Prostate gland (tissue), 2 donors: Measurements from ENCODE around the gene SNRK. TPM values are rescaled to one million over a fixed set of nuclear protein-coding genes. Genes with fewer than 3 reads are reported as not detected.

Experiments used
- DNase-seq: peaks from one replicate; pipeline ENCODE4 v3.0.0-alpha.2; 2019; ENCODE audit warnings: low spot score
- H3K27ac ChIP-seq, 2 donors: fragments of 200-600 bp; sonication (generic); 2 replicates each; pipeline ENCODE4 v1.5.1; 2017 to 2019
- H3K27me3 ChIP-seq: fragments of 200-600 bp; sonication (generic); replicated peaks from 2 replicates; pipeline ENCODE4 v1.5.1; 2019; ENCODE audit not compliant: insufficient read depth
- H3K36me3 ChIP-seq, 2 donors: fragments of 200-600 bp; sonication (generic); 1 replicate in 1 of 2; 2 replicates in 1 of 2; pipeline versions ENCODE4 v1.5.1 to v1.8.1; 2017 to 2019
- H3K4me1 ChIP-seq: fragments of 200-600 bp; sonication (generic); replicated peaks from 2 replicates; pipeline ENCODE4 v1.5.1; 2019
- H3K4me3 ChIP-seq, 2 donors: fragments of 200-600 bp; sonication (generic); 2 replicates each; pipeline ENCODE4 v1.5.1; 2017 to 2019
- H3K9me3 ChIP-seq: fragments of 200-600 bp; sonication (generic); 2 replicates; pipeline ENCODE4 v1.5.1; 2017
- CTCF ChIP-seq, 4 experiments: fragments of 200-600 bp in 2 of 4; fragments of 450-650 bp in 2 of 4; sonication (generic) in 2 of 4; IDR thresholded peaks; 1 replicate in 3 of 4; 2 replicates in 1 of 4; pipeline ENCODE4 v1.5.1; 2016 to 2019; ENCODE audit warnings: antibody characterized with exemption in 4 of 4, mild to moderate bottlenecking in 2 of 4, moderate library complexity in 2 of 4
- POLR2A ChIP-seq: fragments of 450-650 bp; IDR thresholded peaks from one replicate; pipeline ENCODE4 v1.6.1; 2016; ENCODE audit warnings: antibody characterized with exemption, mild to moderate bottlenecking
- POLR2AphosphoS5 ChIP-seq: sonication (generic); formaldehyde crosslinking; IDR thresholded peaks from one replicate; pipeline ENCODE4 v1.6.1; 2017; ENCODE audit warnings: antibody characterized with exemption
- WGBS: methylation state at CpG from one replicate; pipeline ENCODE4 v1.1.5; 2018; 5-methylcytosine and 5-hydroxymethylcytosine counted together
- intact Hi-C: fragments of 100-400 bp; cut with DNase I; formaldehyde crosslinking; loops from one replicate; pipeline ENCODE4 v1.14.2; 2022
- total RNA-seq, 2 donors: library from RNA; depleted of rRNA; stranded (reverse); fragments of >200 nt; gene quantifications; one replicate each; pipeline ENCODE4 v1.1.0, GENCODE V29; 2016

SNRK gene
- total RNA-seq, 2 donors from 2014 or later, result 18.9 to 38.1 TPM

GRCh38 chr3:43345877-43346276 lies 59.5 kb downstream of the SNRK start:
- no peak for TF ChIP-seq POLR2A
- DNase-seq, result no peak
- no peaks in the 10 kb centered on the region for H3K4me1 ChIP-seq
- H3K27ac ChIP-seq, result no peak overlapping the region
- H3K27me3 ChIP-seq, result no peaks in the 10 kb centered on the region
- WGBS, result 88% methylated on average over 6 of the region's 6 CpGs
- H3K36me3 ChIP-seq, result peaks cover 0 to 9% of the 10 kb centered on the region in 2 donors
- intact Hi-C loops, result no loop called here
- no peaks in the 10 kb centered on the region for H3K9me3 ChIP-seq
- no peak overlapping the region for H3K4me3 ChIP-seq

GRCh38 chr3:43346978-43347749 lies 60.8 kb downstream of the SNRK start:
- no peak overlapping the region for H3K27ac ChIP-seq
- H3K9me3 ChIP-seq, result no peaks in the 10 kb centered on the region
- H3K27me3 ChIP-seq, result no peaks in the 10 kb centered on the region
- TF ChIP-seq CTCF (IDR thresholded peaks at IDR 0.05), result no peak
- 95% methylated on average over 14 of the region's 14 CpGs for WGBS
- H3K36me3 ChIP-seq, result peaks cover 0 to 5% of the 10 kb centered on the region in 2 donors
- H3K4me1 ChIP-seq, result no peaks in the 10 kb centered on the region
- intact Hi-C loops, result no loop called here
- no peak overlapping the region for H3K4me3 ChIP-seq
- DNase-seq, result no peak

- H3K4me3 ChIP-seq, result no peak overlapping the region
- WGBS, result 97% methylated on average over 20 of the region's 20 CpGs
- H3K9me3 ChIP-seq, result no peaks in the 10 kb centered on the region
- H3K27ac ChIP-seq, result no peak overlapping the region
- TF ChIP-seq POLR2AphosphoS5 (no peak), CTCF (IDR thresholded peaks at IDR 0.05) (no peak), POLR2A (no peak)
- no peak for DNase-seq
- no peaks in the 10 kb centered on the region for H3K4me1 ChIP-seq
- H3K27me3 ChIP-seq, result no peaks in the 10 kb centered on the region
- intact Hi-C loops, result no loop called here
- peaks cover 0 to 5% of the 10 kb centered on the region in 2 donors for H3K36me3 ChIP-seq
Observed at GRCh38 chr3:43347774-43348173, 61.4 kb downstream of the SNRK start.

- DNase-seq, result no peak
- Histone ChIP-seq H3K4me1 (no peaks in the 10 kb centered on the region), H3K27me3 (no peaks in the 10 kb centered on the region), H3K27ac (no peak overlapping the region), H3K36me3 (peaks cover 0 to 5% of the 10 kb centered on the region in 2 donors), H3K9me3 (no peaks in the 10 kb centered on the region), H3K4me3 (no peak overlapping the region)
- intact Hi-C loops, result no loop called here
- no peak for TF ChIP-seq CTCF (IDR thresholded peaks at IDR 0.05)
- TF ChIP-seq POLR2A, result no peak
- TF ChIP-seq POLR2AphosphoS5, result no peak
- WGBS, result 91% methylated on average over 11 of the region's 11 CpGs
Observed at GRCh38 chr3:43348350-43348749, 62.0 kb downstream of the SNRK start.

GRCh38 chr3:43348852-43349574 lies 62.7 kb downstream of the SNRK start:
- no peak for DNase-seq
- Histone ChIP-seq H3K27ac (no peak overlapping the region), H3K4me1 (no peaks in the 10 kb centered on the region), H3K36me3 (peaks cover 0 to 5% of the 10 kb centered on the region in 2 donors), H3K27me3 (no peaks in the 10 kb centered on the region), H3K4me3 (no peak overlapping the region), H3K9me3 (no peaks in the 10 kb centered on the region)
- 91% methylated on average over 4 of the region's 4 CpGs for WGBS
- intact Hi-C loops, result no loop called here
- TF ChIP-seq POLR2A, result no peak
- no peak for TF ChIP-seq CTCF (IDR thresholded peaks at IDR 0.05)
- no peak for TF ChIP-seq POLR2AphosphoS5
